Measurements from ENCODE around the gene GRAMD1A.

Gene GRAMD1A

DNA sequence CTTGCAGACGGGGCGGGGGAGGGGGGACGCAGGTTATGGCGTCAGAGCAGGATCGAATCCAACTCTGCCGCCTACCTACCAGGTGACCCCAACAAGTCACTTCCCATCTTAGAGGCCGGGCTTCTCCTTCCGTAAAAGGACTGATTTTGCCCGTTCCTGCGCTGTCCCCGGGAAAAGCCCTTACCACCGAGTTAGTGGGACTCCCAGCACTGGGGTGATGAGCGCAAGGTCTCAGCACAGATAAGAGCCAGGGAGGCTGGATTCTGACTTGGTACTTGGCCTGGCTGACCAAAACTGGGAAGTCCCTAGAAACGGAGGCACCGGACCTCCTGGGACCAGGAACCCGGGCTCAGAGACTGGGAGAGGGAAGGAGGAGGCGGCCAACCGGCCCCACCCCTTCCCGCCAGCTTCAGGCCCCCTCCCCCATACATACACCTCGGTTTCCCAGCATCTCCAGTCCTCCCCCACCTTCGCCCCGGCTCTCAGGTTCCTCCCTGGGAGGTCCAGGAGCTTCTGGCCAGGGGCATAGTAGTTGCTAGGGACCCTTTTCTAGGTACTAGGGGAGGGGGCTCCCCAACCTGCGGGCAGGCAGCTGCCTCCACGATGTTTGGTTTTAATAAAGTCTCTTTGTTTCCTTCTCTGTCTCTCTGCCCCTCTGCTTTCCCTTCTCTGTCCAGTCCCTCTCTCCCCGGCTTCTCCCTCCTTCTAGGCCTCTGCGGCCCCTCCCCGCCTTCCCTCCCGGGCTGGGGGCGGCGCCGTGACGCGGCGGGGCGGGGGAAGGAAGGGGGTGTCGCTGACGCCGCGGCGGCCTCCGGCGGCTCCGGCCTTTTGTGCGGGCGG is at the start of gene GRAMD1A:
GRAMD1A (plus strand) TSS at position 826 of the 840 bp plus-strand sequence. CDS start 156 bp downstream, outside the sequence.
- Histone ChIP-seq H3K27ac (peak within 1 kb of the TSS; percentile 68; the same call in 1 of the 2 replicates), H3K4me3 (peak within 1 kb of the TSS; percentile 92), H3K9ac (ENCODE audit: insufficient read length) (peak within 1 kb of the TSS; percentile 87), H3K36me3 (ENCODE audit: insufficient read depth, low read length) (peaks cover 5% of the 10 kb centered on the region; the same call in 1 of the 2 replicates), H3K9me3 (ENCODE audit: low read depth, low read length) (no peaks in the 10 kb centered on the region)
- no peak for DNase-seq (ENCODE audit: low read depth, low spot score)
- TF ChIP-seq POLR2AphosphoS5 (IDR thresholded peaks at IDR 0.05; ENCODE audit: borderline replicate concordance, low read depth, low read length), result peak; percentile 72; the same call in 1 of the 2 replicates
- no peak for TF ChIP-seq EZH2 (IDR thresholded peaks at IDR 0.05)
- no peak for TF ChIP-seq FOXP2 (optimal IDR thresholded peaks at IDR 0.05; ENCODE audit: control extremely low read depth, extremely low read length, insufficient read depth)

GRCh38 chr19:34953092-34953491 is 47.0 kb upstream of the GRAMD1A start:
- DNase-seq (ENCODE audit: low read depth, low spot score), result no peak
- Histone ChIP-seq H3K27ac (no peak overlapping the region), H3K9ac (ENCODE audit: insufficient read length) (no peak overlapping the region), H3K9me3 (ENCODE audit: low read depth, low read length) (0 out of 2 replicates have a peak, but pooled peaks cover 4% of the 10 kb centered on the region), H3K36me3 (ENCODE audit: insufficient read depth, low read length) (no peaks in the 10 kb centered on the region), H3K4me3 (no peak overlapping the region)
- TF ChIP-seq EZH2 (IDR thresholded peaks at IDR 0.05) (no peak), FOXP2 (optimal IDR thresholded peaks at IDR 0.05; ENCODE audit: control extremely low read depth, extremely low read length, insufficient read depth) (no peak), POLR2AphosphoS5 (IDR thresholded peaks at IDR 0.05; ENCODE audit: borderline replicate concordance, low read depth, low read length) (no peak)

DNA sequence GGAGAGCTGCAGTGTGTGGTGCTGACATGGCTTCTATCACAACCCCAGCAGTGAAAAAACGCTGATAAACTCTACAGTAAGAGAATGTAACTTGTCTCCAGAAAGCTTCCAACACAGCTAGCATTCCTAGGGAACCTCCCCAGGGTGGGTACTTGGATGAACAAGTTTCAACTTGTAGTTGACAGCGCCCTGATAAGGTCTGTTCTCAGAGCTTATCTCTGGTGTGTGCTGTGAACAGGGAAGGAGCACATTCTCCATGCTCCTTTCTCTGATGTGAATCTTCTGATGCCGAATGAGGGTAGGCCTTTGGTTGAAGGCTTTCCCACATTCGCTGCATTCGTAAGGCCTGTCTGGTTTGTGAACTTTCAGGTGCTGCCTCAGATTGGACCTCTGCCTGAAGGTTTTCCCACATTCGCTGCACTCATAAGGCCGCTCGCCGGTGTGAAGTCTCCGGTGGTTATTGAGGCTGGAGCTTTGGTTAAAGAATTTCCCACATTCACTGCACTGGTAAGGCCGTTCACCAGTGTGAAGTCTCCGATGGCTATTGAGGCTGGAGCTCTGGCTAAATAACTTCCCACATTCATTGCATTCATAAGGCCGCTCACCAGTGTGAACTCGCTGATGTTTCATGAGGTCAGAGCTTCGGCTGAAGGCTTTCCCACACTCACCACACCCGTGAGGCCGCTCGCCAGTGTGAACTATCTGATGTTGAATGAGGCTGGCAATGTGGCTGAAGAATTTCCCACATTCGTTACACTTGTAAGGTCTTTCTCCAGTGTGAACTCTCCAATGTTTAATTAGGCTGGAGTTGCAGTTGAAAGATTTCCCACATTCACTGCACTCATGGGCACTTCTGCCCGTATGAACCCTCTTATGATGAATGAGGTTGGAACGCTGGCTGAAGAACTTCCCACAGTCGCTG is 42.0 kb upstream of the GRAMD1A start:
- Histone ChIP-seq H3K4me3 (no peak overlapping the region), H3K36me3 (ENCODE audit: insufficient read depth, low read length) (no peaks in the 10 kb centered on the region), H3K27ac (no peak overlapping the region), H3K9me3 (ENCODE audit: low read depth, low read length) (peaks cover 8% of the 10 kb centered on the region; the same call in 1 of the 2 replicates), H3K9ac (ENCODE audit: insufficient read length) (no peak overlapping the region)
- no peak for DNase-seq (ENCODE audit: low read depth, low spot score)
- TF ChIP-seq EZH2 (IDR thresholded peaks at IDR 0.05) (no peak), FOXP2 (optimal IDR thresholded peaks at IDR 0.05; ENCODE audit: control extremely low read depth, extremely low read length, insufficient read depth) (no peak), POLR2AphosphoS5 (IDR thresholded peaks at IDR 0.05; ENCODE audit: borderline replicate concordance, low read depth, low read length) (no peak)

DNA sequence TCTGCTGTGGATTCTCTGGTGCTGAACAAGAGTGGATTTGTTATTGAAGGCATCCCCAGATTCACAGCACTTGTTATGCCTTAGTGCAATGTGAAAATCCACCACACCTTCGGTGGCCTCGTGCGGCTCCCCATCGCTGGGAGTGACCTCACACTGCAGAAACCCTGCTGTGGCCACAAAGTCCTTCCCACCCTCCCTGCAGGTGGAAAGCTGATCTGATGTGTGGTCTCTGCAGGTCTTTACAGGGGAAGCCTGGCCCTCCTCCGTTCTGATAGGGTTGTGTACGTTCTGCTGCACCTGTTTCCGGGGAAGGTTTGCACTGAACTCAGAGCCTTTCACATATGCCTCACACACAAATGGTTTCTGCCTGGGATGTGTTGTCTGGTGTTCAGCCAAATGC is 41.1 kb upstream of the GRAMD1A start:
- H3K27ac ChIP-seq, result no peak overlapping the region
- no peaks in the 10 kb centered on the region for H3K36me3 ChIP-seq (ENCODE audit: insufficient read depth, low read length)
- no peak overlapping the region for H3K4me3 ChIP-seq
- DNase-seq (ENCODE audit: low read depth, low spot score), result no peak
- peaks cover 8% of the 10 kb centered on the region; the same call in 1 of the 2 replicates for H3K9me3 ChIP-seq (ENCODE audit: low read depth, low read length)
- no peak for TF ChIP-seq FOXP2 (optimal IDR thresholded peaks at IDR 0.05; ENCODE audit: control extremely low read depth, extremely low read length, insufficient read depth)
- H3K9ac ChIP-seq (ENCODE audit: insufficient read length), result no peak overlapping the region

- Histone ChIP-seq H3K4me3 (no peak overlapping the region), H3K9me3 (ENCODE audit: low read depth, low read length) (peaks cover 8% of the 10 kb centered on the region; the same call in 1 of the 2 replicates), H3K27ac (no peak overlapping the region), H3K36me3 (ENCODE audit: insufficient read depth, low read length) (no peaks in the 10 kb centered on the region), H3K9ac (ENCODE audit: insufficient read length) (no peak overlapping the region)
- TF ChIP-seq POLR2AphosphoS5 (IDR thresholded peaks at IDR 0.05; ENCODE audit: borderline replicate concordance, low read depth, low read length) (no peak), EZH2 (IDR thresholded peaks at IDR 0.05) (no peak), FOXP2 (optimal IDR thresholded peaks at IDR 0.05; ENCODE audit: control extremely low read depth, extremely low read length, insufficient read depth) (no peak)
- DNase-seq (ENCODE audit: low read depth, low spot score), result no peak
Observed at GRCh38 chr19:34960103-34960805, 39.9 kb upstream of the GRAMD1A start.

DNA sequence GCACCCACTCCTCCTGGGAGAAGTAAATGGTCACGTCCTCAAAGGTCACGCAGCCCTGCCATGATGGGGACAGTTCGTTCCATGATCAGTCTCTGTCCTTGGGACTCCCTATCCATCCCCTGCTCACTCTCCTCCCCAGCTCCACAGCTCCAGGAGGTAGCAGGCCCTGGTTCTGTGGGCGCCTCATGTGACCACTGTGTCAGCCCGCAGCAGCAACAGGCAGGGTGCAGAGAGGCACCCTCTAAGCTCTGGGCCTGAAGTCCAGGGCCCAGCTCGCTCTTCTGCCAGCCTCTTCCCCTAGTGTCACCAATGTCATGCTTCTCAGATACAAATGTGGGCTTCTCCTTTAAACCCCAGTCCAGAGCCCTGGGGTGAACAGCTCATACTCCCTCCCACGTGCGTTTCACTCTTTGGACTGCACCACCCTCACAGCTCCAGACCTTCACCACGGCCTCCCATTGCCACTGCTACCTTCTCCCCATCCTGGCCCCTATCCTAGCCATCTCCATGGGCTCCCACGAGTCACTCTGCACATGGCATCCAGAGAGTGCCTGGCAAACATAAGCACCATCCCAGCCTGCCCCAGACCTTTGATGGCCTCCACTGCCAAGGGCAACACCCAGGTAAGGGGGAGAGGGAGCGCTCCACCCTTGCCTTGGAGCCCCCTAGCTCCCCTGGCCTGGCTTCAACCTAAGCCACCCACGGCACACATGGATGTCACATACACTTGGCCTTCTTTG is 39.0 kb upstream of the GRAMD1A start:
- peaks cover 8% of the 10 kb centered on the region; the same call in 1 of the 2 replicates for H3K9me3 ChIP-seq (ENCODE audit: low read depth, low read length)
- no peak for TF ChIP-seq EZH2 (IDR thresholded peaks at IDR 0.05)
- H3K4me3 ChIP-seq, result no peak overlapping the region
- no peaks in the 10 kb centered on the region for H3K36me3 ChIP-seq (ENCODE audit: insufficient read depth, low read length)
- no peak overlapping the region for H3K27ac ChIP-seq
- DNase-seq (ENCODE audit: low read depth, low spot score), result no peak
- H3K9ac ChIP-seq (ENCODE audit: insufficient read length), result no peak overlapping the region

GRCh38 chr19:34961775-34962686 is 38.1 kb upstream of the GRAMD1A start:
- H3K27ac ChIP-seq, result no peak overlapping the region
- TF ChIP-seq POLR2AphosphoS5 (IDR thresholded peaks at IDR 0.05; ENCODE audit: borderline replicate concordance, low read depth, low read length), result no peak
- no peak for TF ChIP-seq FOXP2 (optimal IDR thresholded peaks at IDR 0.05; ENCODE audit: control extremely low read depth, extremely low read length, insufficient read depth)
- TF ChIP-seq EZH2 (IDR thresholded peaks at IDR 0.05), result no peak
- no peaks in the 10 kb centered on the region for H3K36me3 ChIP-seq (ENCODE audit: insufficient read depth, low read length)
- H3K4me3 ChIP-seq, result peak overlapping the region; percentile 6; the same call in 1 of the 2 replicates
- H3K9me3 ChIP-seq (ENCODE audit: low read depth, low read length), result peaks cover 8% of the 10 kb centered on the region; the same call in 1 of the 2 replicates
- no peak overlapping the region for H3K9ac ChIP-seq (ENCODE audit: insufficient read length)
- no peak for DNase-seq (ENCODE audit: low read depth, low spot score)
